ENCODE data around the gene F2RL3. TPM values are rescaled to one million over a fixed set of nuclear protein-coding genes. Genes with fewer than 3 reads are reported as not detected.

F2RL3 gene
- total RNA-seq, 1 experiment from 2014 or later = not detected

- intact Hi-C loops (cut with micrococcal nuclease; ENCODE audit: unreplicated experiment) (no loop called here), in situ Hi-C loops (cut with HindIII; ENCODE audit: low pct_unique_long_range_greater_than_20kb, low sequenced_read_pairs) (no loop called here)
- ATAC-seq = no peak
- Histone ChIP-seq H3K4me3 (ENCODE audit: low read depth in 2 of 2, low read length in 2 of 2) (no peak overlapping the region), H3K27ac (ENCODE audit: low read length) (no peak overlapping the region), H3K9me3 (ENCODE audit: control insufficient read depth, insufficient read depth, low read depth, low read length) (no peaks in the 10 kb centered on the region), H3K36me3 (ENCODE audit: control insufficient read depth, insufficient read depth, low read length) (peaks cover 2% of the 10 kb centered on the region), H3K4me1 (ENCODE audit: control insufficient read depth, insufficient read depth, low read length) (no peaks in the 10 kb centered on the region), H3K27me3 (ENCODE audit: control insufficient read depth, insufficient read depth, low read length) (no peaks in the 10 kb centered on the region)
- BruUV-seq (replicated peaks) = no TSS peak
- POLR2A ChIA-PET = interaction anchor here (0.5 kb wide), 1 partner anchor 100 kb away, joined by 3 read pairs; no protein-coding TSS in a partner anchor
- no peak for DNase-seq (ENCODE audit: low read depth, low spot score)
- CTCF ChIA-PET = no interaction called here
- TF ChIP-seq POLR2AphosphoS5 (IDR thresholded peaks at IDR 0.05; ENCODE audit: low read depth, low read length) (no peak), TCF7L2 (IDR thresholded peaks at IDR 0.05; ENCODE audit: low read depth, low read length) (no peak), REST (IDR thresholded peaks at IDR 0.05; ENCODE audit: insufficient read depth in 1 of 2, low read depth in 2 of 2, low read length in 1 of 2) (no peak), SIN3A (IDR thresholded peaks at IDR 0.05; ENCODE audit: borderline replicate concordance, insufficient read depth, low read depth, low read length) (no peak), CTCF (IDR thresholded peaks at IDR 0.05) (no peak)
Observed at GRCh38 chr19:16850133-16850532, 38.7 kb upstream of the F2RL3 start.

GRCh38 chr19:16851031-16851712 is 37.6 kb upstream of the F2RL3 start:
- ChIA-PET CTCF (no interaction called here), POLR2A (no interaction called here)
- no TSS peak for BruUV-seq (replicated peaks)
- no peak for DNase-seq (ENCODE audit: low read depth, low spot score)
- intact Hi-C loops (cut with micrococcal nuclease; ENCODE audit: unreplicated experiment) (no loop called here), in situ Hi-C loops (cut with HindIII; ENCODE audit: low pct_unique_long_range_greater_than_20kb, low sequenced_read_pairs) (no loop called here)
- ATAC-seq = no peak
- Histone ChIP-seq H3K27me3 (ENCODE audit: control insufficient read depth, insufficient read depth, low read length) (no peaks in the 10 kb centered on the region), H3K4me3 (ENCODE audit: low read depth in 2 of 2, low read length in 2 of 2) (no peak overlapping the region), H3K27ac (ENCODE audit: low read length) (no peak overlapping the region), H3K36me3 (ENCODE audit: control insufficient read depth, insufficient read depth, low read length) (peaks cover 2% of the 10 kb centered on the region), H3K4me1 (ENCODE audit: control insufficient read depth, insufficient read depth, low read length) (no peaks in the 10 kb centered on the region), H3K9me3 (ENCODE audit: control insufficient read depth, insufficient read depth, low read depth, low read length) (no peaks in the 10 kb centered on the region)
- TF ChIP-seq REST (IDR thresholded peaks at IDR 0.05; ENCODE audit: insufficient read depth in 1 of 2, low read depth in 2 of 2, low read length in 1 of 2) = no peak
- TF ChIP-seq CTCF (IDR thresholded peaks at IDR 0.05) = no peak
